ENCODE measurements around the gene TTC1. TPM values are rescaled to one million over a fixed set of nuclear protein-coding genes. Genes with fewer than 3 reads are reported as not detected.

The TTC1 gene
- total and polyA plus RNA-seq, 2 of the 8 experiments (the other 6 are each of a cell fraction or from before 2014, with no cell fraction given) = 25.1 to 63.9 TPM

DNA sequence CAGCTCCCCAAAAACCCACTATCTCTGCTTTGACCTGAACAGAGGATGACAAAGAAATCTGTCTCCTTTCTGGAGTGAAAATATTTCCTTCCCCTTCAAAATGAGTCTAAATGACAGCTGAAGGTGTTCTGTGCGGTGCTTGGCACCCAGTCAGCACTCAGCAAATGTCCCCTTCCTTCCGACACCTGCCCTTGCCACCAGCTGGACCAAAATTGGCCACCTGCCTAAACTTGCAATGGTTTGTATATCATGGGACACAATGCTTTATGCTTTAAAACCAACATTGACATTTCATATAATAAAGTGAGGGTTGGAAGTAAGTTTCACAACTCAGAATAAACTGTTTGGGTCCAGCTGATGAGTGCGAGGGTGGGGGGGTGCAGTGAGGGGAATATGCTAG, 7.5 kb upstream of the TTC1 start:
- no peak overlapping the region for H3K27ac ChIP-seq (ENCODE audit: low read depth, low read length)
- no peaks in the 10 kb centered on the region; the same call in 1 of the 2 replicates for H3K79me1 ChIP-seq (ENCODE audit: low read depth, low read length)
- no peak overlapping the region for H4K5ac ChIP-seq (ENCODE audit: insufficient read length, low read depth, low read length)
- no peak overlapping the region for H2BK20ac ChIP-seq (ENCODE audit: low read length)
- H2BK120ac ChIP-seq (replicated peaks; ENCODE audit: low read depth, low read length) = no peak overlapping the region
- no peak overlapping the region for H3K4me3 ChIP-seq (ENCODE audit: extremely low read depth in 1 of 4, insufficient read depth in 2 of 4, low read depth in 3 of 4, low read length in 4 of 4)
- H2BK5ac ChIP-seq (ENCODE audit: low read depth, low read length) = no peak overlapping the region
- H3K18ac ChIP-seq (ENCODE audit: extremely low read depth, low read length) = no peak overlapping the region
- H2BK15ac ChIP-seq (ENCODE audit: low read length) = no peak overlapping the region
- no peaks in the 10 kb centered on the region for H3K9me3 ChIP-seq (ENCODE audit: insufficient read depth in 2 of 2, low read depth in 1 of 2, low read length in 1 of 2)
- ChIA-PET POLR2A (ENCODE audit: partially characterized antibody) (interaction anchor here (0.7 kb wide), 1 partner anchor 19 kb away, joined by 3 read pairs; no protein-coding TSS in a partner anchor), CTCF (ENCODE audit: partially characterized antibody) (interaction anchor here (0.5 to 2.3 kb wide), 6 partner anchors 14 to 560 kb away, joined by 3 to 11 read pairs (median 6); no protein-coding TSS in a partner anchor)
- no peaks in the 10 kb centered on the region for H3K23me2 ChIP-seq (ENCODE audit: low read depth, low read length)
- no peaks in the 10 kb centered on the region for H4K20me1 ChIP-seq (replicated peaks in 1 of 2; ENCODE audit: control insufficient read depth in 1 of 2, insufficient read depth in 2 of 2, low read length in 2 of 2)
- no peaks in the 10 kb centered on the region for H3K27me3 ChIP-seq (replicated peaks in 1 of 4; ENCODE audit: control insufficient read depth in 3 of 4, extremely low read depth in 1 of 4, insufficient read depth in 3 of 4, low read length in 3 of 4)
- H2AK5ac ChIP-seq (ENCODE audit: low read depth, low read length) = no peak overlapping the region
- H3K36me3 ChIP-seq (ENCODE audit: control insufficient read depth in 2 of 4, insufficient read depth in 4 of 4, low read length in 3 of 4) = no peaks in the 10 kb centered on the region
- H3K14ac ChIP-seq (ENCODE audit: insufficient read length) = no peak overlapping the region
- no peak overlapping the region for H3K4ac ChIP-seq (replicated peaks; ENCODE audit: insufficient read length, low read depth, low read length)
- H3K23ac ChIP-seq (ENCODE audit: insufficient read length) = no peak overlapping the region
- WGBS, 2 experiments (ENCODE audit: extremely low coverage in 1 of 2, insufficient coverage in 1 of 2, insufficient read length in 1 of 2, insufficient replicate concordance in 2 of 2, low coverage in 1 of 2, low lambda C conversion rate in 2 of 2, missing lambda C conversion rate in 1 of 2) = 90% methylated on average over 3 of the region's 3 CpGs; no CpG with 5 or more reads in 1 of the 2 experiments
- no peak overlapping the region for H4K8ac ChIP-seq (ENCODE audit: extremely low read depth, insufficient read depth, low read length)
- no peaks in the 10 kb centered on the region for H3K4me1 ChIP-seq (replicated peaks in 1 of 4; ENCODE audit: control insufficient read depth in 3 of 4, insufficient read depth in 4 of 4, low read length in 3 of 4)
- H3K56ac ChIP-seq (replicated peaks; ENCODE audit: insufficient read length, low read depth, low read length) = no peak overlapping the region
- no peak overlapping the region; a peak in 1 of 7 replicates for H3K9ac ChIP-seq (replicated peaks in 1 of 4; ENCODE audit: extremely low read depth in 1 of 4, low read depth in 3 of 4, low read length in 3 of 4)
- H3K79me2 ChIP-seq (ENCODE audit: control insufficient read depth in 1 of 2, insufficient read depth in 2 of 2, low read length in 2 of 2) = no peaks in the 10 kb centered on the region
- H4K91ac ChIP-seq (replicated peaks; ENCODE audit: insufficient read length, low read length) = no peak overlapping the region
- H3K4me2 ChIP-seq (ENCODE audit: insufficient read depth in 1 of 2, low read depth in 2 of 2, low read length in 2 of 2) = no peak overlapping the region
- FAIRE-seq (no peak), DNase-seq (ENCODE audit: low read depth in 1 of 2, low spot score in 2 of 2) (no peak)
- H2BK12ac ChIP-seq (ENCODE audit: low read depth, low read length) = no peak overlapping the region
- H2AFZ ChIP-seq (ENCODE audit: low read length) = peak overlapping the region; percentile 65
- no peak for TF ChIP-seq GABPA (IDR thresholded peaks at IDR 0.05; ENCODE audit: borderline replicate concordance, insufficient read depth, low read length)
- TF ChIP-seq KDM1A (IDR thresholded peaks at IDR 0.05; ENCODE audit: borderline replicate concordance, low read length) = no peak
- TF ChIP-seq KDM4A (IDR thresholded peaks at IDR 0.05; ENCODE audit: low read depth, low read length, severe bottlenecking) = no peak
- no peak for TF ChIP-seq TAF7 (optimal IDR thresholded peaks at IDR 0.05; ENCODE audit: borderline replicate concordance, low read depth, low read length)
- no peak for TF ChIP-seq SUZ12 (IDR thresholded peaks at IDR 0.05; ENCODE audit: low read length)
- TF ChIP-seq POLR2AphosphoS5 (IDR thresholded peaks at IDR 0.05; ENCODE audit: low read depth, low read length) = no peak
- no peak for TF ChIP-seq ZNF274 (IDR thresholded peaks at IDR 0.05; ENCODE audit: borderline replicate concordance, extremely low read depth, low read length)
- TF ChIP-seq SP1 (IDR thresholded peaks at IDR 0.05; ENCODE audit: low read depth, low read length) = no peak
- TF ChIP-seq BRCA1 (IDR thresholded peaks at IDR 0.05; ENCODE audit: low read depth, low read length) = no peak
- no peak for TF ChIP-seq BCL11A (IDR thresholded peaks at IDR 0.05; ENCODE audit: low read depth in 2 of 2, low read length in 2 of 2)
- TF ChIP-seq, protein P1, sequence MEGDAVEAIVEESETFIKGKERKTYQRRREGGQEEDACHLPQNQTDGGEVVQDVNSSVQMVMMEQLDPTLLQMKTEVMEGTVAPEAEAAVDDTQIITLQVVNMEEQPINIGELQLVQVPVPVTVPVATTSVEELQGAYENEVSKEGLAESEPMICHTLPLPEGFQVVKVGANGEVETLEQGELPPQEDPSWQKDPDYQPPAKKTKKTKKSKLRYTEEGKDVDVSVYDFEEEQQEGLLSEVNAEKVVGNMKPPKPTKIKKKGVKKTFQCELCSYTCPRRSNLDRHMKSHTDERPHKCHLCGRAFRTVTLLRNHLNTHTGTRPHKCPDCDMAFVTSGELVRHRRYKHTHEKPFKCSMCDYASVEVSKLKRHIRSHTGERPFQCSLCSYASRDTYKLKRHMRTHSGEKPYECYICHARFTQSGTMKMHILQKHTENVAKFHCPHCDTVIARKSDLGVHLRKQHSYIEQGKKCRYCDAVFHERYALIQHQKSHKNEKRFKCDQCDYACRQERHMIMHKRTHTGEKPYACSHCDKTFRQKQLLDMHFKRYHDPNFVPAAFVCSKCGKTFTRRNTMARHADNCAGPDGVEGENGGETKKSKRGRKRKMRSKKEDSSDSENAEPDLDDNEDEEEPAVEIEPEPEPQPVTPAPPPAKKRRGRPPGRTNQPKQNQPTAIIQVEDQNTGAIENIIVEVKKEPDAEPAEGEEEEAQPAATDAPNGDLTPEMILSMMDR (IDR thresholded peaks at IDR 0.05; ENCODE audit: control extremely low read depth in 1 of 3, insufficient read depth in 1 of 3, low read depth in 1 of 3, low read length in 3 of 3) = no peak

All from H1 (cell line).